A549 (cell line): ENCODE results near the gene PRKD2. TPM values are rescaled to one million over a fixed set of nuclear protein-coding genes. Genes with fewer than 3 reads are reported as not detected.

Experiments used
- ATAC-seq, 2 experiments: fragments of 200-7000 bp in 1 of 2; fragments of >200 bp in 1 of 2; cut with Nextera tagmentation in 1 of 2; cut with Tn5 transposase in 1 of 2; 3 replicates each; pipeline versions ENCODE4 v1.8.0 to v1.9.1; 2018 to 2020; ENCODE audit warnings: mild to moderate bottlenecking in 1 of 2, moderate library complexity in 1 of 2
- CTCF ChIA-PET: fragments of 300-600 bp; sonication (Branson Sonifier 250); formaldehyde crosslinking; extraction: SDS; loops from one replicate; lab custom pipeline; 2021; ENCODE audit warnings: antibody characterized with exemption, inconsistent platforms; lab: Yijun Ruan, JAX
- POLR2A ChIA-PET: fragments of 350-600 bp; formaldehyde crosslinking; extraction: SDS; loops from one replicate; lab custom pipeline; 2021; ENCODE audit warnings: antibody characterized with exemption, inconsistent platforms; lab: Yijun Ruan, JAX
- DNase-seq, 2 experiments: peaks; one replicate each; pipeline versions ENCODE4 v3.0.0 to v3.0.0-alpha.2; 2011 to 2016; ENCODE audit warnings: low read depth in 1 of 2, low spot score in 1 of 2
- FAIRE-seq: peaks from 2 replicates; lab custom pipeline; 2011; peaks lifted over from hg19 to GRCh38; lab: Jason Lieb, UNC
- H3K27ac ChIP-seq, 2 experiments: fragments of >200 bp; sonication (Bioruptor Twin); formaldehyde crosslinking; 3 replicates each; pipeline ENCODE4 v1.5.1; 2016 to 2017
- H3K4me1 ChIP-seq: fragments of >200 bp; sonication (Bioruptor Twin); formaldehyde crosslinking; 3 replicates; pipeline ENCODE4 v1.6.1; 2016
- H3K4me2 ChIP-seq: fragments of >200 bp; sonication (Bioruptor Twin); formaldehyde crosslinking; 3 replicates; pipeline ENCODE4 v1.6.1; 2016
- H3K4me3 ChIP-seq: fragments of >200 bp; sonication (Bioruptor Twin); formaldehyde crosslinking; 3 replicates; pipeline ENCODE4 v1.5.1; 2016
- H3K9me3 ChIP-seq: fragments of >200 bp; sonication (Bioruptor Twin); formaldehyde crosslinking; 3 replicates; pipeline ENCODE4 v1.6.1; 2016
- CBX2 ChIP-seq: fragments of 200-600 bp; sonication (generic); IDR thresholded peaks from 2 replicates; pipeline ENCODE4 v1.6.1; 2016; ENCODE audit warnings: low read depth, mild to moderate bottlenecking, borderline replicate concordance
- CEBPB ChIP-seq, 2 experiments: fragments of >200 bp in 1 of 2; sonication (Bioruptor Twin) in 1 of 2; formaldehyde crosslinking in 1 of 2; IDR thresholded peaks; 2 replicates each; pipeline ENCODE4 v1.6.1; 2012 to 2016
- CHD4 ChIP-seq: fragments of 200-600 bp; sonication (generic); IDR thresholded peaks from 2 replicates; pipeline ENCODE4 v1.6.1; 2016; ENCODE audit warnings: antibody characterized with exemption, mild to moderate bottlenecking, borderline replicate concordance
- ESRRA ChIP-seq: fragments of 150-350 bp; IDR thresholded peaks from 2 replicates; pipeline ENCODE4 v1.6.1; 2014; ENCODE audit warnings: mild to moderate bottlenecking, low read length, borderline replicate concordance
- FOSB ChIP-seq: fragments of 250-450 bp; sonication (Bioruptor Pico); IDR thresholded peaks from 2 replicates; pipeline ENCODE4 v1.5.0; 2020; ENCODE audit warnings: mild to moderate bottlenecking, moderate library complexity
- FOSL2 ChIP-seq, 2 experiments: fragments of 450-650 bp in 1 of 2; fragments of >200 bp in 1 of 2; sonication (Bioruptor Twin) in 1 of 2; formaldehyde crosslinking; IDR thresholded peaks; 2 replicates each; pipeline versions ENCODE4 v1.5.0 to v1.6.1; 2016 to 2020; ENCODE audit warnings: mild to moderate bottlenecking in 1 of 2, moderate library complexity in 1 of 2
- FOXS1 ChIP-seq: fragments of 250-450 bp; sonication (Bioruptor Pico); IDR thresholded peaks from 2 replicates; pipeline ENCODE4 v1.5.0; 2020; ENCODE audit warnings: mild to moderate bottlenecking, moderate library complexity
- GATA3 ChIP-seq: IDR thresholded peaks from 2 replicates; pipeline ENCODE4 v1.6.1; 2012; ENCODE audit warnings: borderline replicate concordance
- HDAC2 ChIP-seq: fragments of 200-600 bp; sonication (generic); IDR thresholded peaks from 2 replicates; pipeline ENCODE4 v1.6.1; 2016
- HES2 ChIP-seq: fragments of >200 bp; sonication (Bioruptor Twin); formaldehyde crosslinking; IDR thresholded peaks from 2 replicates; pipeline ENCODE4 v1.6.1; 2016
- HEYL ChIP-seq: fragments of 250-450 bp; sonication (Bioruptor Pico); IDR thresholded peaks from 2 replicates; pipeline ENCODE4 v1.8.0; 2021; ENCODE audit warnings: mild to moderate bottlenecking, moderate library complexity
- HMGXB4 ChIP-seq: fragments of 250-450 bp; sonication (Bioruptor Pico); IDR thresholded peaks from 2 replicates; pipeline ENCODE4 v1.5.0; 2021; ENCODE audit warnings: mild to moderate bottlenecking, moderate library complexity, borderline replicate concordance
- HOXB13 ChIP-seq: fragments of 250-450 bp; sonication (Bioruptor Pico); IDR thresholded peaks from 2 replicates; pipeline ENCODE4 v1.5.0; 2020; ENCODE audit warnings: low read depth, mild to moderate bottlenecking, moderate library complexity
- JUN ChIP-seq, 2 experiments: fragments of >200 bp; sonication (Bioruptor Twin); formaldehyde crosslinking; IDR thresholded peaks; 2 replicates in 1 of 2; 3 replicates in 1 of 2; pipeline ENCODE4 v1.6.1; 2016 to 2017
- KDM5A ChIP-seq: fragments of 200-600 bp; sonication (generic); IDR thresholded peaks from 2 replicates; pipeline ENCODE4 v1.6.1; 2016; ENCODE audit warnings: antibody characterized with exemption, mild to moderate bottlenecking
- MAFK ChIP-seq: fragments of 450-650 bp; IDR thresholded peaks from 2 replicates; pipeline ENCODE4 v1.6.1; 2014; ENCODE audit not compliant: partially characterized antibody
- MYC ChIP-seq: IDR thresholded peaks from 2 replicates; pipeline ENCODE4 v1.6.1; 2012; ENCODE audit warnings: mild to moderate bottlenecking, inconsistent platforms, low read length, improper control_type of control experiment, borderline replicate concordance
- PBX3 ChIP-seq: IDR thresholded peaks from 2 replicates; pipeline ENCODE4 v1.6.1; 2012
- PHF8 ChIP-seq: fragments of 200-600 bp; sonication (generic); IDR thresholded peaks from 2 replicates; pipeline ENCODE4 v1.6.1; 2016; ENCODE audit warnings: low read depth, mild to moderate bottlenecking, antibody characterized with exemption, moderate library complexity, borderline replicate concordance
- POLR2A ChIP-seq: IDR thresholded peaks from 2 replicates; pipeline ENCODE4 v1.6.1; 2012; ENCODE audit warnings: mild to moderate bottlenecking, low read length
- RAD21 ChIP-seq, 2 experiments: fragments of >200 bp in 1 of 2; sonication (Bioruptor Twin) in 1 of 2; formaldehyde crosslinking in 1 of 2; IDR thresholded peaks in 1 of 2; conservative IDR thresholded peaks in 1 of 2; 2 replicates in 1 of 2; 3 replicates in 1 of 2; pipeline ENCODE4 v1.6.1; 2012 to 2018; ENCODE audit warnings: inconsistent platforms in 1 of 2
- RCOR1 ChIP-seq: fragments of 150-350 bp; IDR thresholded peaks from 2 replicates; pipeline ENCODE4 v1.6.1; 2014; ENCODE audit warnings: antibody characterized with exemption, low read length, low read depth
- REST ChIP-seq: fragments of 200-600 bp; sonication (generic); IDR thresholded peaks from 2 replicates; pipeline ENCODE4 v1.6.1; 2016; ENCODE audit warnings: antibody characterized with exemption, mild to moderate bottlenecking, moderate library complexity
- RFX5 ChIP-seq: fragments of 450-650 bp; IDR thresholded peaks from 2 replicates; pipeline ENCODE4 v1.7.1; 2014; ENCODE audit warnings: antibody characterized with exemption, mild to moderate bottlenecking, moderate library complexity
- RNF2 ChIP-seq: fragments of 200-600 bp; sonication (generic); IDR thresholded peaks from 2 replicates; pipeline ENCODE4 v1.6.1; 2016; ENCODE audit warnings: low read depth, mild to moderate bottlenecking, antibody characterized with exemption, moderate library complexity, borderline replicate concordance
- ZFP36 ChIP-seq: fragments of 450-650 bp; IDR thresholded peaks from 2 replicates; pipeline ENCODE4 v1.6.1; 2014; ENCODE audit warnings: borderline replicate concordance; ENCODE audit not compliant: partially characterized antibody
- ZSCAN20 ChIP-seq: fragments of 250-450 bp; sonication (Bioruptor Pico); IDR thresholded peaks from 2 replicates; pipeline ENCODE4 v1.8.0; 2022; ENCODE audit warnings: mild to moderate bottlenecking, moderate library complexity
- WGBS: methylation state at CpG from one replicate; pipeline ENCODE4 v1.1.6; 2017; ENCODE audit errors: missing lambda C conversion rate; 5-methylcytosine and 5-hydroxymethylcytosine counted together
- polyA plus RNA-seq, 4 experiments: library from polyadenylated mRNA; depleted of rRNA in 3 of 4; stranded (reverse); fragments of >200 nt; fragmentation: RNase III in 1 of 4; extraction: RNeasy Plus Mini Kit Qiagen cat#74134 plus additional on column Dnase treatment in 1 of 4; gene quantifications; 2 replicates in 3 of 4; 3 replicates in 1 of 4; pipeline ENCODE4 v1.2.3, GENCODE V29; 2011 to 2017

The PRKD2 gene
- polyA plus RNA-seq, 2 of the 4 experiments (the other 2 are of a cell fraction): 8.3 to 24.6 TPM

GRCh38 chr19:46687438-46688145, 29.3 kb downstream of the PRKD2 start (continued):
- TF ChIP-seq PBX3: no peak

GRCh38 chr19:46685189-46685588, 31.7 kb downstream of the PRKD2 start:
- no peak overlapping the region for H3K27ac ChIP-seq
- no peak for DNase-seq
- no peaks in the 10 kb centered on the region for H3K9me3 ChIP-seq
- POLR2A ChIA-PET: no interaction called here
- TF ChIP-seq GATA3: no peak
- no peak for TF ChIP-seq HOXB13 (CRISPR knock-in tag)
- no peak for TF ChIP-seq FOSB (CRISPR knock-in tag)
- TF ChIP-seq RAD21 (conservative IDR thresholded peaks at IDR 0.05 in 1 of 2, IDR thresholded peaks at IDR 0.05 in 1 of 2): no peak
- no peak for TF ChIP-seq PHF8
- TF ChIP-seq POLR2A: no peak
- no peak for TF ChIP-seq FOXS1
- no peak for TF ChIP-seq FOSL2 (IDR thresholded peaks at IDR 0.05)
- no peak for TF ChIP-seq FOSL2 (CRISPR knock-in tag; IDR thresholded peaks at IDR 0.05)
- no peak for TF ChIP-seq CBX2
- TF ChIP-seq RNF2: no peak
- ATAC-seq: no peak
- CTCF ChIA-PET: interaction anchor here (0.8 to 6.8 kb wide), 8 partner anchors 10 to 85 kb away, joined by 3 to 48 read pairs (median 4); partner anchors contain the start of gene DACT3
- H3K4me1 ChIP-seq: no peaks in the 10 kb centered on the region
- WGBS: 62% methylated on average over 3 of the region's 3 CpGs
- no peak overlapping the region for H3K4me2 ChIP-seq
- FAIRE-seq: no peak
- no peak overlapping the region for H3K4me3 ChIP-seq

GRCh38 chr19:46678110-46678732, 38.7 kb downstream of the PRKD2 start:
- no peak overlapping the region for H3K4me3 ChIP-seq
- TF ChIP-seq REST (no peak), CHD4 (no peak), CEBPB (IDR thresholded peaks at IDR 0.05) (no peak), RCOR1 (no peak), KDM5A (no peak), MYC (no peak), HDAC2 (no peak), HES2 (no peak), FOSL2 (IDR thresholded peaks at IDR 0.05) (no peak), FOSL2 (CRISPR knock-in tag; IDR thresholded peaks at IDR 0.05) (no peak), POLR2A (no peak), HEYL (CRISPR knock-in tag) (no peak), RFX5 (no peak), ZFP36 (no peak), ESRRA (no peak), FOSB (CRISPR knock-in tag) (no peak), JUN (IDR thresholded peaks at IDR 0.05) (no peak), MAFK (no peak), ZSCAN20 (CRISPR knock-in tag) (no peak), HMGXB4 (CRISPR knock-in tag) (no peak)

More at GRCh38 chr19:46678110-46678732, 38.7 kb downstream of the PRKD2 start:
- Histone ChIP-seq H3K9me3 (no peaks in the 10 kb centered on the region), H3K4me2 (no peak overlapping the region), H3K4me1 (no peaks in the 10 kb centered on the region), H3K27ac (no peak overlapping the region)
- ChIA-PET POLR2A (no interaction called here), CTCF (interaction anchor here (1.1 to 7.8 kb wide), 5 partner anchors 16 to 148 kb away, joined by 3 to 100 read pairs (median 12); partner anchors contain the start of gene DACT3)
- ATAC-seq (peak; percentile 64 to 84), DNase-seq (peak; percentile 64), FAIRE-seq (no peak)
- 93% methylated on average over 20 of the region's 26 CpGs for WGBS
